BLaER1 (cell line): ENCODE measurements around the gene PKIB.

ENCODE experiments used
- H3K27ac ChIP-seq: shearing (Covaris generic); formaldehyde crosslinking; 2 replicates; pipeline ENCODE4 v1.8.1; 2022
- H3K27me3 ChIP-seq: shearing (Covaris generic); formaldehyde crosslinking; 2 replicates; pipeline ENCODE4 v1.8.1; 2022
- H3K36me3 ChIP-seq: shearing (Covaris generic); formaldehyde crosslinking; 2 replicates; pipeline ENCODE4 v1.8.1; 2022
- H3K4me1 ChIP-seq: shearing (Covaris generic); formaldehyde crosslinking; 2 replicates; pipeline ENCODE4 v1.8.1; 2022
- H3K4me2 ChIP-seq: shearing (Covaris generic); formaldehyde crosslinking; 2 replicates; pipeline ENCODE4 v1.8.1; 2022
- H3K4me3 ChIP-seq: shearing (Covaris generic); formaldehyde crosslinking; 2 replicates; pipeline ENCODE4 v1.8.1; 2022
- H3K9ac ChIP-seq: shearing (Covaris generic); formaldehyde crosslinking; 2 replicates; pipeline ENCODE4 v1.8.1; 2022
- H3K9me3 ChIP-seq: shearing (Covaris generic); formaldehyde crosslinking; 2 replicates; pipeline ENCODE4 v1.8.1; 2022
- H4K20me1 ChIP-seq: shearing (Covaris generic); formaldehyde crosslinking; 2 replicates; pipeline ENCODE4 v1.8.1; 2022
- Cebpa-rat ChIP-seq: shearing (Covaris generic); IDR thresholded peaks from 2 replicates; pipeline ENCODE4 v1.8.1; 2022

The PKIB gene

GRCh38 chr6:122715725-122716124, 105.5 kb downstream of the PKIB start:
- Histone ChIP-seq H3K9me3 (no peaks in the 10 kb centered on the region), H3K4me3 (no peak overlapping the region), H3K9ac (no peak overlapping the region), H3K27me3 (no peaks in the 10 kb centered on the region), H3K4me1 (no peaks in the 10 kb centered on the region), H3K27ac (no peak overlapping the region), H3K36me3 (no peaks in the 10 kb centered on the region), H3K4me2 (no peak overlapping the region), H4K20me1 (no peaks in the 10 kb centered on the region)
- no peak for TF ChIP-seq Cebpa-rat

GRCh38 chr6:122717350-122717749, 107.1 kb downstream of the PKIB start:
- no peaks in the 10 kb centered on the region for H3K9me3 ChIP-seq
- H3K4me2 ChIP-seq: no peak overlapping the region
- H3K4me3 ChIP-seq: no peak overlapping the region
- no peaks in the 10 kb centered on the region for H3K27me3 ChIP-seq
- no peaks in the 10 kb centered on the region for H4K20me1 ChIP-seq
- H3K4me1 ChIP-seq: no peaks in the 10 kb centered on the region
- H3K36me3 ChIP-seq: no peaks in the 10 kb centered on the region
- H3K9ac ChIP-seq: no peak overlapping the region
- TF ChIP-seq Cebpa-rat: no peak
- H3K27ac ChIP-seq: no peak overlapping the region

DNA sequence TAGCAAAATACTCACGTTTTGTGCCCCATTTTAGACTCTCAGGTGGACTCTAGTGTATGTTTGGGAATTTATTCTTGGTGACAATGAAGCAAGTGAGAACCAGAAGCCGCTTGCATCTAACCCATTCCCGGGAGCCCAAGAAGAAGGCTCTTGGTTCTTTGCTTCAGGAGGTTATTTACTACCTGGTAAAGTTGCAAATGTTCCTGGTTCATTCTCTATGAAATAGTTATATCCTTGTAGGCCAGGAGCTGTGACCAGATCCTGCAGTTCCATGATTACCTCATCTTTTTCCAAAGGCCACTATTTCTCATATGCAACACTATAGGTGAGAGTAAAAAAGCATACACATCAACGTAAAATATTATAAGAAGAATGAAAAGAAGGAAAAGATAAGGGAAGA, 108.4 kb downstream of the PKIB start:
- H3K9me3 ChIP-seq: no peaks in the 10 kb centered on the region
- no peaks in the 10 kb centered on the region for H3K27me3 ChIP-seq
- H3K27ac ChIP-seq: no peak overlapping the region
- H3K4me2 ChIP-seq: no peak overlapping the region
- H3K36me3 ChIP-seq: no peaks in the 10 kb centered on the region
- H3K9ac ChIP-seq: no peak overlapping the region
- H3K4me1 ChIP-seq: no peaks in the 10 kb centered on the region
- H4K20me1 ChIP-seq: no peaks in the 10 kb centered on the region
- TF ChIP-seq Cebpa-rat: no peak
- no peak overlapping the region for H3K4me3 ChIP-seq

DNA sequence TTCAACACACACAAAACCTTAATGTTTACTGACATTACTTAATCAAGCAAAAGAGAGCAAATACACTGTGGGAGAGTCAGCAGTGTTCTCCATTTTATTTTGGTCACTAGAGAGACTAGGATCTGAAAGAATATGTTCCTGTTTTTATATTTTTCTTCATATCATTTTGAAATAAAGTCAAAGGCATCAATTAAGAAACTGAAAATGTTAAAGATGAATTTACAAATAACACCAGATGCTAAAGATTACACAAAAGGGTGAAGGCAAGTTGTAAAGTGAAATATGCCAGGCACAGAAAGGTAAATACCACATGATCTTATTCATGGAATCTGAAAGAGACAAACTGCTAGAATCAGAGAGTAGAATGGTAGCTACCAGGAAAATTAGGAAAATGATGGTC, 109.0 kb downstream of the PKIB start:
- Histone ChIP-seq H3K9ac (no peak overlapping the region), H3K4me1 (no peaks in the 10 kb centered on the region), H3K4me2 (no peak overlapping the region), H3K27me3 (no peaks in the 10 kb centered on the region), H3K9me3 (no peaks in the 10 kb centered on the region), H3K4me3 (no peak overlapping the region), H3K27ac (no peak overlapping the region), H4K20me1 (no peaks in the 10 kb centered on the region), H3K36me3 (no peaks in the 10 kb centered on the region)
- no peak for TF ChIP-seq Cebpa-rat

DNA sequence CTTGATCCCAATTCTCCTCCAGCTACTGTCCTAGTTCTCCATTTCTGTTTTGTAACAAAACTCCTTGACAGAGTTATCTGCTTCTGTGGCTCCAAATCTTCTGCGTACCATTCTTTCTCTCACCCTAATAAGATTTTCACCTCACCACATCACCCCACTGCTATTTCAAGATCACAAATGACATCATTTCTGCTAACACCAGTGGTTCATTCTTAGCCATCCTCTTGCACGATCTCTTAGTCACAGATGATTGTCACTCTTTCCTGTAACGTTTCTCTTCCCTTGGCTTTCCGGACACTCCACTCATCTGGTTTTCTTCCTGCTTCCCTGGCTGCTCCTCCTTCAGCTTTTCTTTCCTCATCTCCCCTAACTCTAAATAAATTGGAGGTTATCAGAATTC, 112.5 kb downstream of the PKIB start:
- no peaks in the 10 kb centered on the region for H3K27me3 ChIP-seq
- no peaks in the 10 kb centered on the region for H4K20me1 ChIP-seq
- no peaks in the 10 kb centered on the region for H3K4me1 ChIP-seq
- TF ChIP-seq Cebpa-rat: no peak
- H3K36me3 ChIP-seq: no peaks in the 10 kb centered on the region
- no peak overlapping the region for H3K4me3 ChIP-seq
- no peak overlapping the region for H3K27ac ChIP-seq
- no peak overlapping the region for H3K9ac ChIP-seq
- no peak overlapping the region for H3K4me2 ChIP-seq
- H3K9me3 ChIP-seq: no peaks in the 10 kb centered on the region

GRCh38 chr6:122726649-122727048, 116.4 kb downstream of the PKIB start:
- Histone ChIP-seq H3K4me3 (no peak overlapping the region), H4K20me1 (no peaks in the 10 kb centered on the region), H3K4me1 (no peaks in the 10 kb centered on the region), H3K27ac (no peak overlapping the region), H3K27me3 (no peaks in the 10 kb centered on the region), H3K4me2 (no peak overlapping the region), H3K36me3 (no peaks in the 10 kb centered on the region), H3K9me3 (no peaks in the 10 kb centered on the region), H3K9ac (no peak overlapping the region)
- no peak for TF ChIP-seq Cebpa-rat

DNA sequence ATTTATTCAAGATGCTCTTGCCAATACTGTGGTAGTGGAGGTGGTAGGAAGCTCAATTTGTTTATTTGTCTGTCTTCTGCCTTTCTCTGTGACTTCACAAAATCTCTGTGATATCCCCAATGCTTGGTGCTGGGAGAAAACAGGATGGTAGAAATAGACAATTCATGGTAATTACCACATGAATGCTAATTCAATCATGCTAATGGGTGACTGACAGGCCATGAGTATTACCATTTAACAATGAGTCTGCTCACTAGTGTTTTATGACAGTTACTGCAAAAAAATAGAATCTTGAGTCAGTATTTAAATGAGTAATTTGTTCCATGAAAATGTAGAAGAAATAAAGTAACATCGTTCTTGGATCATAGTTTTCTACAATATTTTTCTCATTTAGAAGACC, 117.0 kb downstream of the PKIB start:
- no peak overlapping the region for H3K27ac ChIP-seq
- H3K9ac ChIP-seq: no peak overlapping the region
- no peaks in the 10 kb centered on the region for H3K4me1 ChIP-seq
- H3K4me2 ChIP-seq: no peak overlapping the region
- no peaks in the 10 kb centered on the region for H3K9me3 ChIP-seq
- no peaks in the 10 kb centered on the region for H4K20me1 ChIP-seq
- no peaks in the 10 kb centered on the region for H3K27me3 ChIP-seq
- no peak for TF ChIP-seq Cebpa-rat
- no peaks in the 10 kb centered on the region for H3K36me3 ChIP-seq
- H3K4me3 ChIP-seq: no peak overlapping the region

DNA sequence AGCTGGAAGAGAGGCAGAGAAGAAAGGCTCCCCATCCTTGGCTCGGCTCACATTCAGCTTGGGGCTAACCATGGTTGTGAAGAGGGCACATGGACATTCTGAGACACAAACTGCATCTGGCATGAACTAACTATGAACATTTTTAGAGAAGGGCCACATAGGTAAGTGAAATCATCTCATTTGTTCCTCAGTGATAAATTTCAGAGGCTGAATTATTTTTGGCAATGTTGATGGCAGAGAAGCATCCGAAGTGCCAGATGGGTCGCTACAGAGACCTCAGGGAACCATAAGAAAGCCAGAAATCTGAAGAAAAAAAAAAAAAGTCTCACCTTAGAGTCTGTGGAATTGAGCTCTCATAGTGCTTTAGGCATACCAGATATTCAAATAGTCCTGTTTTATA, 120.1 kb downstream of the PKIB start:
- H3K36me3 ChIP-seq: no peaks in the 10 kb centered on the region
- H3K4me3 ChIP-seq: no peak overlapping the region
- H3K4me1 ChIP-seq: no peaks in the 10 kb centered on the region
- H3K4me2 ChIP-seq: no peak overlapping the region
- H3K9me3 ChIP-seq: no peaks in the 10 kb centered on the region
- H3K27ac ChIP-seq: no peak overlapping the region
- H4K20me1 ChIP-seq: no peaks in the 10 kb centered on the region
- H3K9ac ChIP-seq: no peak overlapping the region
- H3K27me3 ChIP-seq: no peaks in the 10 kb centered on the region
- TF ChIP-seq Cebpa-rat: no peak

DNA sequence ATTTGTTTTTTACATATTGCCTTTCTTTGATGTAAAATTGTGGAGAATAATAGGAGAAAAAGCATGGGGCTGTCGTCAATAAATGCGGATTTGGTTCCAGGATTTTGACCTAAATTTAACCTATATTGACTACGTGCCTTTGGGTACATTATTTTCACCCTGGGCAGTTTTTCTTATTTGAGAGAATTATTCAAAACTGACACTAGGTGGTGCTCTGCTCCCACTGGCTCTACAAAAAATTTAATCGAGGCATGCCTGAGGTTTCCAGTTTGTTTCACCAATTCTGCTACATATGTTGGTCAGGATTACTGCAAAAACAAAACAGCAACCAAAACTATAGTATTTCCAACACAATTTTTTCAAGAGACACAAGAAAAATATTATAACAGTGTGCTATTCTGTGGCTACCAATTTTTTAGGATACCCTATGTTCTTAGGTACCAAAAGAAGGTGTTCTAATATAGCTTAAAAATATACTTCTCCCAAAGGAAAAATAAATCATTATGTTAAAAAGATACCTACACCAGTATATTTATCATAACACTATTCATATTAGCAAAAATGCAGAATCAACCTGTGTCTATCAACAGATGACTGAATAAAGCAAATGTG, 120.7 kb downstream of the PKIB start:
- H3K9me3 ChIP-seq: no peaks in the 10 kb centered on the region
- H3K4me2 ChIP-seq: no peak overlapping the region
- H3K4me3 ChIP-seq: no peak overlapping the region
- H3K27me3 ChIP-seq: no peaks in the 10 kb centered on the region
- H3K36me3 ChIP-seq: no peaks in the 10 kb centered on the region
- TF ChIP-seq Cebpa-rat: no peak
- H3K4me1 ChIP-seq: no peaks in the 10 kb centered on the region
- H3K27ac ChIP-seq: no peak overlapping the region
- H3K9ac ChIP-seq: no peak overlapping the region
- H4K20me1 ChIP-seq: no peaks in the 10 kb centered on the region

DNA sequence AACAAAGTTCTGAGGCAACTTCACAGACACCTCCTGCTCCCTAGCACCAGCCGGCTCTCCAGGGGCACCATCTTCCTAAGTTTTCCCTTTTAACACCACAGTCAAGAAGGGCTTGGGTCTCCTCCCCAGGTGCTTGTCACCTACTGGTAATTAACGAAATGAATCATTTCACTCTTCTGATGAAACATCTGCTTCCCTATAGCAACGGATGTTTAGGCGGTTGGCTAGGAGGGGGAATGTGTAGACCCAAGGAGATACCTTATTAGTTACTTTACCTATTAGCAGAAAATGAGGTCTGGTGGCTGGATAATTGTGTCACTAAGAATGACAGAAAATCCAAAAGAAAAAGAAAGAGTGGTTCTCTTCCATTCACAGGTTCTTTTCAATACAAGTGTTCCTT, 123.1 kb downstream of the PKIB start:
- TF ChIP-seq Cebpa-rat: no peak
- Histone ChIP-seq H3K9ac (no peak overlapping the region), H3K4me2 (no peak overlapping the region), H3K27me3 (no peaks in the 10 kb centered on the region), H3K27ac (no peak overlapping the region), H3K9me3 (no peaks in the 10 kb centered on the region), H4K20me1 (no peaks in the 10 kb centered on the region), H3K4me1 (no peaks in the 10 kb centered on the region), H3K4me3 (no peak overlapping the region), H3K36me3 (no peaks in the 10 kb centered on the region)
